T-helper 2 cell treated with Interferon-gamma antibody and Interleukin-4, amounts not matched to agents 5 μg/mL and 100 μg/mL, for 36 hours (primary cell): ENCODE measurements around the gene FAM174C.

ENCODE experiments used
- DNase-seq: peaks from one replicate; pipeline ENCODE4 v3.0.0; 2021; ENCODE audit warnings: low spot score
- H3K27ac Mint-ChIP-seq: one replicate; pipeline ENCODE4 v1.8.0; 2021; ENCODE audit warnings: mild to moderate bottlenecking, mixed read lengths
- H3K27me3 Mint-ChIP-seq: one replicate; pipeline ENCODE4 v1.8.0; 2021; ENCODE audit warnings: low read depth, mixed read lengths
- H3K36me3 Mint-ChIP-seq: one replicate; pipeline ENCODE4 v1.8.0; 2021; ENCODE audit warnings: low read depth, mixed read lengths
- H3K4me1 Mint-ChIP-seq: one replicate; pipeline ENCODE4 v1.8.0; 2021; ENCODE audit warnings: low read depth, mixed read lengths
- H3K4me3 Mint-ChIP-seq: one replicate; pipeline ENCODE4 v1.8.0; 2022; ENCODE audit warnings: mild to moderate bottlenecking, moderate library complexity, mixed read lengths
- H3K9me3 Mint-ChIP-seq: one replicate; pipeline ENCODE4 v1.8.0; 2021; ENCODE audit warnings: mixed read lengths

Gene FAM174C

GRCh38 chr19:1267477-1268225 is 7.7 kb upstream of the FAM174C start:
- H3K4me3 Mint-ChIP-seq = peak overlapping the region; percentile 69
- no peak for DNase-seq
- peaks cover 28% of the 10 kb centered on the region for H3K36me3 Mint-ChIP-seq
- H3K9me3 Mint-ChIP-seq = no peaks in the 10 kb centered on the region
- peaks cover 37% of the 10 kb centered on the region for H3K4me1 Mint-ChIP-seq
- H3K27ac Mint-ChIP-seq = peak overlapping the region; percentile 26
- peaks cover 3% of the 10 kb centered on the region for H3K27me3 Mint-ChIP-seq

GRCh38 chr19:1268226-1269064 is 6.9 kb upstream of the FAM174C start:
- H3K9me3 Mint-ChIP-seq = no peaks in the 10 kb centered on the region
- peaks cover 3% of the 10 kb centered on the region for H3K27me3 Mint-ChIP-seq
- peaks cover 34% of the 10 kb centered on the region for H3K36me3 Mint-ChIP-seq
- H3K4me3 Mint-ChIP-seq = peak overlapping the region; percentile 68
- peak overlapping the region; percentile 76 for H3K27ac Mint-ChIP-seq
- H3K4me1 Mint-ChIP-seq = peaks cover 36% of the 10 kb centered on the region
- no peak for DNase-seq

- peaks cover 39% of the 10 kb centered on the region for H3K4me1 Mint-ChIP-seq
- no peaks in the 10 kb centered on the region for H3K9me3 Mint-ChIP-seq
- peak; percentile 100 for DNase-seq
- H3K27ac Mint-ChIP-seq = peak within 1 kb of the TSS; percentile 89
- H3K4me3 Mint-ChIP-seq = peak within 1 kb of the TSS; percentile 83
- peaks cover 40% of the 10 kb centered on the region for H3K36me3 Mint-ChIP-seq
- H3K27me3 Mint-ChIP-seq = peaks cover 3% of the 10 kb centered on the region
These were observed 6.3 kb upstream of the FAM174C start, which contains the start of gene CIRBP for GRCh38 chr19:1269065-1269477. Gene CIRBP, plus strand, starts transcription at chr19:1269332. Its CDS starts 1,602 bp downstream, at chr19:1270934.

GRCh38 chr19:1269478-1270212 is 5.7 kb upstream of the FAM174C start:
- Mint-ChIP-seq H3K4me1 (peaks cover 39% of the 10 kb centered on the region), H3K4me3 (peak overlapping the region; percentile 83), H3K36me3 (peaks cover 44% of the 10 kb centered on the region), H3K9me3 (no peaks in the 10 kb centered on the region), H3K27ac (peak overlapping the region; percentile 87), H3K27me3 (peaks cover 3% of the 10 kb centered on the region)
- peak; percentile 86 for DNase-seq

- H3K36me3 Mint-ChIP-seq = peaks cover 44% of the 10 kb centered on the region
These were observed 5.0 kb upstream of the FAM174C start for GRCh38 chr19:1270213-1270853.

GRCh38 chr19:1270854-1271527 is 4.3 kb upstream of the FAM174C start:
- peak overlapping the region; percentile 87 for H3K27ac Mint-ChIP-seq
- H3K36me3 Mint-ChIP-seq = peaks cover 44% of the 10 kb centered on the region
- DNase-seq = no peak
- H3K9me3 Mint-ChIP-seq = no peaks in the 10 kb centered on the region
- H3K27me3 Mint-ChIP-seq = peaks cover 3% of the 10 kb centered on the region
- H3K4me1 Mint-ChIP-seq = peaks cover 32% of the 10 kb centered on the region
- H3K4me3 Mint-ChIP-seq = peak overlapping the region; percentile 83

More at GRCh38 chr19:1270213-1270853, 5.0 kb upstream of the FAM174C start:
- Mint-ChIP-seq H3K4me3 (peak overlapping the region; percentile 83), H3K27ac (peak overlapping the region; percentile 87), H3K9me3 (no peaks in the 10 kb centered on the region), H3K4me1 (peaks cover 36% of the 10 kb centered on the region), H3K27me3 (peaks cover 3% of the 10 kb centered on the region)
- DNase-seq = no peak

GRCh38 chr19:1271528-1272422 is 3.6 kb upstream of the FAM174C start:
- peak overlapping the region; percentile 87 for H3K27ac Mint-ChIP-seq
- peak overlapping the region; percentile 83 for H3K4me3 Mint-ChIP-seq
- H3K27me3 Mint-ChIP-seq = peaks cover 3% of the 10 kb centered on the region
- H3K36me3 Mint-ChIP-seq = peaks cover 48% of the 10 kb centered on the region
- peaks cover 35% of the 10 kb centered on the region for H3K4me1 Mint-ChIP-seq
- no peak for DNase-seq
- H3K9me3 Mint-ChIP-seq = no peaks in the 10 kb centered on the region

GRCh38 chr19:1272423-1273262 is 2.7 kb upstream of the FAM174C start:
- Mint-ChIP-seq H3K4me1 (peaks cover 33% of the 10 kb centered on the region), H3K4me3 (peak overlapping the region; percentile 50), H3K9me3 (no peaks in the 10 kb centered on the region), H3K27ac (peak overlapping the region; percentile 47), H3K27me3 (no peaks in the 10 kb centered on the region), H3K36me3 (peaks cover 50% of the 10 kb centered on the region)
- DNase-seq = no peak

- no peaks in the 10 kb centered on the region for H3K9me3 Mint-ChIP-seq
- no peaks in the 10 kb centered on the region for H3K27me3 Mint-ChIP-seq
- H3K36me3 Mint-ChIP-seq = peaks cover 56% of the 10 kb centered on the region
- H3K4me1 Mint-ChIP-seq = peaks cover 32% of the 10 kb centered on the region
- peak overlapping the region; percentile 65 for H3K27ac Mint-ChIP-seq
- peak overlapping the region; percentile 50 for H3K4me3 Mint-ChIP-seq
- DNase-seq = no peak
These were observed 1.9 kb upstream of the FAM174C start for GRCh38 chr19:1273263-1274041.

GRCh38 chr19:1274081-1274851 is 1.1 kb upstream of the FAM174C start:
- no peak for DNase-seq
- Mint-ChIP-seq H3K36me3 (peaks cover 56% of the 10 kb centered on the region), H3K4me1 (peaks cover 26% of the 10 kb centered on the region), H3K9me3 (no peaks in the 10 kb centered on the region), H3K27me3 (no peaks in the 10 kb centered on the region), H3K4me3 (peak overlapping the region; percentile 72), H3K27ac (peak overlapping the region; percentile 74)
